ENCODE results near the gene GMPS. TPM values are rescaled to one million over a fixed set of nuclear protein-coding genes. Genes with fewer than 3 reads are reported as not detected.

GMPS gene
- total and polyA plus RNA-seq, 9 of the 15 experiments (the other 6 are each of a cell fraction or from before 2014, with no cell fraction given), result 73.7 to 282 (median 156) TPM

- no peak for TF ChIP-seq SP2 (IDR thresholded peaks at IDR 0.05; ENCODE audit: extremely low read depth, low read depth, low read length, poor library complexity, severe bottlenecking)
- TF ChIP-seq HDAC3 (IDR thresholded peaks at IDR 0.05; ENCODE audit: borderline replicate concordance, partially characterized antibody), result peak; percentile 77
- no peak for TF ChIP-seq DLX4 (CRISPR knock-in tag; IDR thresholded peaks at IDR 0.05)
- no peak for TF ChIP-seq DNMT1 (IDR thresholded peaks at IDR 0.05)
- TF ChIP-seq KAT7 (CRISPR knock-in tag; IDR thresholded peaks at IDR 0.05; ENCODE audit: borderline replicate concordance), result no peak; the same call in 1 of the 2 replicates
- no peak for TF ChIP-seq THRA (IDR thresholded peaks at IDR 0.05)
- TF ChIP-seq STAT5A (IDR thresholded peaks at IDR 0.05; ENCODE audit: borderline replicate concordance, low read length), result peak; percentile 5; the same call in 1 of the 2 replicates
- TF ChIP-seq TRIM24 (IDR thresholded peaks at IDR 0.05), result peak; percentile 6 to 99; a peak in 2 of 4 replicates
- no peak for TF ChIP-seq ZNF655 (CRISPR knock-in tag; IDR thresholded peaks at IDR 0.05)
- TF ChIP-seq ZNF41 (CRISPR knock-in tag; conservative IDR thresholded peaks at IDR 0.05), result no peak
- TF ChIP-seq XRCC3 (IDR thresholded peaks at IDR 0.05), result no peak
- peak; percentile 100 for TF ChIP-seq TOE1 (IDR thresholded peaks at IDR 0.05; ENCODE audit: borderline replicate concordance)
- TF ChIP-seq TOE1 (CRISPR knock-in tag; IDR thresholded peaks at IDR 0.05; ENCODE audit: borderline replicate concordance, low read depth), result no peak; the same call in 1 of the 2 replicates
- peak; percentile 96 for TF ChIP-seq ZNF592 (IDR thresholded peaks at IDR 0.05)
- TF ChIP-seq MECOM (CRISPR knock-in tag; IDR thresholded peaks at IDR 0.05), result peak; percentile 70
- peak; percentile 78; the same call in 1 of the 2 replicates for TF ChIP-seq ILF3 (IDR thresholded peaks at IDR 0.05; ENCODE audit: borderline replicate concordance)
- no peak for TF ChIP-seq NFIX (CRISPR knock-in tag; IDR thresholded peaks at IDR 0.05; ENCODE audit: low read depth)
- no peak for TF ChIP-seq POLR3A (IDR thresholded peaks at IDR 0.05; ENCODE audit: borderline replicate concordance, extremely low read depth, insufficient read depth, insufficient read length)
Observed at GRCh38 chr3:155854141-155854940, 16.1 kb upstream of the GMPS start, which contains the start of gene SLC33A1 (continued).

All from K562 (cell line).